ENCODE results near the gene THRAP3. TPM values are rescaled to one million over a fixed set of nuclear protein-coding genes. Genes with fewer than 3 reads are reported as not detected.

Gene THRAP3
- total RNA-seq, 1 experiment from 2014 or later, result 133 TPM

DNA sequence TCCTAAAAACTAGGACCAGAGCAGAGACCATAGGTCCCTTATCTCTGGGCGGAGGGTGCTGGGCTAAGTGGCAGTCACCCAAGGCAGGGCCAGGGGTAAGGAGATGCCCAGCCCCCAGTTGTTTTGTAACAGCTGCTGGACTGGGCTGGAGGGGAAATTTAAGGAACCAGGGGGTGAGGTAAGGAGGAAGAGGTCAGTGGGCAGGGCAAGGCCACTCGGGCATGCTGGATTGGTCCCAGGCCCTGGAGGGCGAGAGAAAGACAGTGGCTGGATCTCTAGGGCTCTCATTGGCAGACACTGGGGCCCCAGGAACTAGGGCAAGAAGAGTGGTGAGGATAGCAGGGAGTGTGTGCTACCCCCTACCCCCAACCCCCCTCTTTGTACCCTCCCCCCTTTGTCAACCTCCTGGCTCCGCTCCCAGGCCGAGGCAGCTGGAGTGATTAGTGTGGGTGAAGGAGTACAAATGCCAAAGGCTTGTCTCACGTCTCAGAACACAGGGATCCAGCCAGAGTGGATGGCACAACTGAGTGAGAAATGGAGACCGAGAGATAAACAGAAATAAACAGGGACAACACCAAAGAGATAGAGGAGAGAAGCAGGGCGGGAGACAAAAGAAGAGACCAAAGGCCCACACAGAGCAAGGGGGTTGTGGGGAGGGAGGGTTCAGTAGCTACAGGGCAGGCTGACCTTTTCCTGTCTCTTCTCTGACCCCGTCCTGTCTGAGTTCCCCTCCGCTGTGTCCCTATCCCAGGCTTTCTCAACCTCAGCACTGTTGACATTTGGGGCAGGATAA is 20.5 kb upstream of the THRAP3 start:
- no peaks in the 10 kb centered on the region for H3K36me3 ChIP-seq (ENCODE audit: insufficient read depth, low read length, poor library complexity, severe bottlenecking)
- no peaks in the 10 kb centered on the region for H3K27me3 ChIP-seq (replicated peaks; ENCODE audit: insufficient read depth, low read depth, low read length, poor library complexity)
- CTCF ChIA-PET, result no interaction called here
- no peak for TF ChIP-seq EZH2 (IDR thresholded peaks at IDR 0.05; ENCODE audit: borderline replicate concordance, low read depth, low read length, poor library complexity, severe bottlenecking)
- TF ChIP-seq, protein P1, sequence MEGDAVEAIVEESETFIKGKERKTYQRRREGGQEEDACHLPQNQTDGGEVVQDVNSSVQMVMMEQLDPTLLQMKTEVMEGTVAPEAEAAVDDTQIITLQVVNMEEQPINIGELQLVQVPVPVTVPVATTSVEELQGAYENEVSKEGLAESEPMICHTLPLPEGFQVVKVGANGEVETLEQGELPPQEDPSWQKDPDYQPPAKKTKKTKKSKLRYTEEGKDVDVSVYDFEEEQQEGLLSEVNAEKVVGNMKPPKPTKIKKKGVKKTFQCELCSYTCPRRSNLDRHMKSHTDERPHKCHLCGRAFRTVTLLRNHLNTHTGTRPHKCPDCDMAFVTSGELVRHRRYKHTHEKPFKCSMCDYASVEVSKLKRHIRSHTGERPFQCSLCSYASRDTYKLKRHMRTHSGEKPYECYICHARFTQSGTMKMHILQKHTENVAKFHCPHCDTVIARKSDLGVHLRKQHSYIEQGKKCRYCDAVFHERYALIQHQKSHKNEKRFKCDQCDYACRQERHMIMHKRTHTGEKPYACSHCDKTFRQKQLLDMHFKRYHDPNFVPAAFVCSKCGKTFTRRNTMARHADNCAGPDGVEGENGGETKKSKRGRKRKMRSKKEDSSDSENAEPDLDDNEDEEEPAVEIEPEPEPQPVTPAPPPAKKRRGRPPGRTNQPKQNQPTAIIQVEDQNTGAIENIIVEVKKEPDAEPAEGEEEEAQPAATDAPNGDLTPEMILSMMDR (conservative IDR thresholded peaks at IDR 0.05; ENCODE audit: low read depth, low read length), result no peak
- no peaks in the 10 kb centered on the region for H3K4me1 ChIP-seq (ENCODE audit: insufficient read depth, low read length, poor library complexity, severe bottlenecking)
- H3K4me3 ChIP-seq (ENCODE audit: low read depth, low read length, poor library complexity, severe bottlenecking), result no peak overlapping the region
- H3K27ac ChIP-seq (ENCODE audit: low read depth, low read length, poor library complexity, severe bottlenecking), result no peak overlapping the region
- H3K9me3 ChIP-seq (ENCODE audit: low read depth, low read length, poor library complexity, severe bottlenecking), result no peaks in the 10 kb centered on the region
- intact Hi-C loops (cut with micrococcal nuclease; ENCODE audit: unreplicated experiment), result no loop called here
- POLR2A ChIA-PET (ENCODE audit: low non-redundant PET), result no interaction called here
- BruUV-seq (replicated peaks), result no TSS peak
- DNase-seq (ENCODE audit: low spot score), result no peak

DNA sequence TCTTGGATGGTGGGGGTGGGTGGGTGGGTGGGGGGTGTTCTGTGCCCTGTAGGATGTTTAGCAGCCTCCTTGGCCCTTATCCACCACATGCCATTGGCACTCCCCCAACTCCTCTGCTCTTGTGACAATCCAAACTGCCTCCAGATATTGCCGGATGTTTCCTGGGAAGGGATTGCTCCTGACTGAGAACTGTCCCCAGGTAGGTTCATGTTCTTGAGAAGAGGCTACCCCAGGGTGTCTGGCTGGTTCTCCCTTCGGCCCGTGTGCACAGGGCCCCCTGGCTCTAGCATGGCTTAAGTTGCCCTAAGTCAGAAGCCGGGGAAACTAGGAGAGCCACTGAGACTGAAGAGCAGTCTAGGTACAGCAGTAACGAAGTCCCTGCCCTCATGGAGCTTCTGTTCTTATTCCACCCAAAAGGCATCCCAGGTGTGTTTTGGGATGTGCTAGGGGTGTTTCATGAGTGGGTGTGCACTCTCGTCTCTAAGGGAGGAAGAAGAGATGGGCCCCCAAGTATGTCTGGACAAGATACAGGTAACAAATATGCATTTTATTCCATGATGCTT is 19.8 kb upstream of the THRAP3 start:
- no peak for DNase-seq (ENCODE audit: low spot score)
- Histone ChIP-seq H3K27ac (ENCODE audit: low read depth, low read length, poor library complexity, severe bottlenecking) (no peak overlapping the region), H3K9me3 (ENCODE audit: low read depth, low read length, poor library complexity, severe bottlenecking) (no peaks in the 10 kb centered on the region), H3K4me1 (ENCODE audit: insufficient read depth, low read length, poor library complexity, severe bottlenecking) (no peaks in the 10 kb centered on the region), H3K36me3 (ENCODE audit: insufficient read depth, low read length, poor library complexity, severe bottlenecking) (no peaks in the 10 kb centered on the region), H3K4me3 (ENCODE audit: low read depth, low read length, poor library complexity, severe bottlenecking) (no peak overlapping the region), H3K27me3 (replicated peaks; ENCODE audit: insufficient read depth, low read depth, low read length, poor library complexity) (no peaks in the 10 kb centered on the region)
- CTCF ChIA-PET, result no interaction called here
- TF ChIP-seq, protein P1 (conservative IDR thresholded peaks at IDR 0.05; ENCODE audit: low read depth, low read length), result no peak
- TF ChIP-seq EZH2 (IDR thresholded peaks at IDR 0.05; ENCODE audit: borderline replicate concordance, low read depth, low read length, poor library complexity, severe bottlenecking), result no peak
- POLR2A ChIA-PET (ENCODE audit: low non-redundant PET), result no interaction called here
- intact Hi-C loops (cut with micrococcal nuclease; ENCODE audit: unreplicated experiment), result no loop called here
- BruUV-seq (replicated peaks), result no TSS peak

DNA sequence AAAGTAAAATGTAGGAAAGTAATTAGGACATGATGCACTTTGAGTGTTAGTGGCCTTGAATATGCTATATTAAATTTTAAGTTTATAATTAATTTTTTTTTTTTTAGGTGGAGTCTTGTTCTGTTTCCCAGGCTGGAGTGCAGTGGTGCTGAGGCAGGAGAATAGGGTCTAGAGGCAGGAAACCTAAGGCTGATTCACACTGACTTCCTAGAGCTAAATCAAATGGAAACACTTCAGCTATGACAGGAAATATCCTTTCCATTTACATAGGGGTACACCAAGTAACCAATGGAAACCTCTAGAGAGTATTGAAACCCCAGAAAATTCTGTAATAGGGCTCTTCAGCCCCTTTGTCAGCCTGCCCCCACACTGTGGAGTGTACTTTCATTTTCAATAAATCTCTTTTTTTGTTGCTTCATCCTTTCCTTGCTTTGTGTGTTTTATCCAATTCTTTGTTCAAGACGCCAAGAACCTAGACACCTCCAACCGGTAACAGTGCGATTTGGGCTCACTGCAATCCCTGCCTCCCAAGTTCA is 17.9 kb upstream of the THRAP3 start:
- no peak for DNase-seq (ENCODE audit: low spot score)
- no peaks in the 10 kb centered on the region for H3K36me3 ChIP-seq (ENCODE audit: insufficient read depth, low read length, poor library complexity, severe bottlenecking)
- no peak for TF ChIP-seq EZH2 (IDR thresholded peaks at IDR 0.05; ENCODE audit: borderline replicate concordance, low read depth, low read length, poor library complexity, severe bottlenecking)
- TF ChIP-seq, protein P1 (conservative IDR thresholded peaks at IDR 0.05; ENCODE audit: low read depth, low read length), result no peak
- no peaks in the 10 kb centered on the region for H3K9me3 ChIP-seq (ENCODE audit: low read depth, low read length, poor library complexity, severe bottlenecking)
- H3K27ac ChIP-seq (ENCODE audit: low read depth, low read length, poor library complexity, severe bottlenecking), result no peak overlapping the region
- intact Hi-C loops (cut with micrococcal nuclease; ENCODE audit: unreplicated experiment), result no loop called here
- no peaks in the 10 kb centered on the region for H3K4me1 ChIP-seq (ENCODE audit: insufficient read depth, low read length, poor library complexity, severe bottlenecking)
- CTCF ChIA-PET, result no interaction called here
- no peaks in the 10 kb centered on the region for H3K27me3 ChIP-seq (replicated peaks; ENCODE audit: insufficient read depth, low read depth, low read length, poor library complexity)
- H3K4me3 ChIP-seq (ENCODE audit: low read depth, low read length, poor library complexity, severe bottlenecking), result no peak overlapping the region
- POLR2A ChIA-PET (ENCODE audit: low non-redundant PET), result no interaction called here
- BruUV-seq (replicated peaks), result no TSS peak
